ENCODE measurements around the gene HOXA6. TPM values are rescaled to one million over a fixed set of nuclear protein-coding genes. Genes with fewer than 3 reads are reported as not detected.

HOXA6 gene
- total and polyA plus RNA-seq, 2 of the 4 experiments (the other 2 are of a cell fraction), result 1.4 to 1.8 TPM

GRCh38 chr7:27173956-27174873 is 26.6 kb upstream of the HOXA6 start, which contains the start of gene HOXA10:
Gene HOXA10, minus strand, starts transcription at chr7:27174320. Its CDS starts 14 bp downstream, at chr7:27174306.
- intact Hi-C loops (cut with micrococcal nuclease), result no loop called here
- no peak within 1 kb of the TSS for H2BK120ac ChIP-seq (ENCODE audit: low read depth, low read length)
- no peak within 1 kb of the TSS for H3K9ac ChIP-seq (ENCODE audit: low read depth, low read length)
- WGBS, 2 experiments (ENCODE audit: extremely low coverage in 2 of 2, insufficient read length in 1 of 2), result 4% methylated on average over 19 of the region's 82 CpGs; no CpG with 5 or more reads in 1 of the 2 experiments
- H4K20me1 ChIP-seq (ENCODE audit: insufficient read depth, low read length), result peaks cover 19% of the 10 kb centered on the region; the same call in 1 of the 2 replicates
- ChIA-PET CTCF (no interaction called here), POLR2A (ENCODE audit: unreplicated experiment) (interaction anchor here (0.5 kb wide), 1 partner anchor 1820 kb away, joined by 3 read pairs; no protein-coding TSS in a partner anchor)
- no peak within 1 kb of the TSS for H3K4ac ChIP-seq (ENCODE audit: low read depth, low read length)
- peak within 1 kb of the TSS; percentile 54 for H2AFZ ChIP-seq (replicated peaks; ENCODE audit: low read length, poor library complexity)
- no peak within 1 kb of the TSS for H3K18ac ChIP-seq (ENCODE audit: low read depth, low read length)
- no peaks in the 10 kb centered on the region for H3K36me3 ChIP-seq (ENCODE audit: control insufficient read depth, insufficient read depth, low read length)
- H2BK15ac ChIP-seq (ENCODE audit: low read depth, low read length), result no peak within 1 kb of the TSS
- no peaks in the 10 kb centered on the region for H3K79me1 ChIP-seq (ENCODE audit: low read depth in 1 of 2, low read length in 2 of 2)
- no peak for ATAC-seq (ENCODE audit: low read depth)
- no peak for DNase-seq
- H3K56ac ChIP-seq (ENCODE audit: extremely low read depth, insufficient read depth, low read length), result no peak within 1 kb of the TSS
- H2AK5ac ChIP-seq (ENCODE audit: low read depth, low read length), result no peak within 1 kb of the TSS
- no peak within 1 kb of the TSS for H2BK5ac ChIP-seq (ENCODE audit: low read depth, low read length, poor library complexity, severe bottlenecking)
- in situ Hi-C loops (cut with MboI; ENCODE audit: low sequenced_read_pairs), result no loop called here
- H2BK20ac ChIP-seq (ENCODE audit: low read depth, low read length), result no peak within 1 kb of the TSS
- H2AK9ac ChIP-seq (replicated peaks; ENCODE audit: low read depth, low read length, poor library complexity), result no peak within 1 kb of the TSS
- dilution Hi-C loops (cut with HindIII; ENCODE audit: low sequenced_read_pairs, unreplicated experiment), result no loop called here
- H4K5ac ChIP-seq (ENCODE audit: low read depth, low read length), result no peak within 1 kb of the TSS
- no peaks in the 10 kb centered on the region for H3K4me1 ChIP-seq (ENCODE audit: control insufficient read depth, insufficient read depth, low read length)
- peaks cover 7% of the 10 kb centered on the region; the same call in 1 of the 2 replicates for H3K9me3 ChIP-seq (ENCODE audit: control insufficient read depth, insufficient read depth, low read length)
- H4K8ac ChIP-seq (ENCODE audit: low read depth in 2 of 2, low read length in 2 of 2), result no peak within 1 kb of the TSS
- H3K14ac ChIP-seq (replicated peaks; ENCODE audit: low read depth, low read length), result no peak within 1 kb of the TSS
- no peak within 1 kb of the TSS; the same call in 1 of the 2 replicates for H3K23ac ChIP-seq (ENCODE audit: low read depth, low read length)
- no peak within 1 kb of the TSS for H3K27ac ChIP-seq (ENCODE audit: insufficient read depth, low read length)
- no peak within 1 kb of the TSS for H4K91ac ChIP-seq (ENCODE audit: insufficient read depth, low read depth, low read length)
- H3K4me2 ChIP-seq (ENCODE audit: low read depth, low read length), result peak within 1 kb of the TSS; percentile 46
- H3K27me3 ChIP-seq (ENCODE audit: control insufficient read depth, insufficient read depth, low read length), result peaks cover 88% of the 10 kb centered on the region
- H3K4me3 ChIP-seq (ENCODE audit: insufficient read depth, low read depth, low read length), result peak within 1 kb of the TSS; percentile 38
- no peaks in the 10 kb centered on the region for H3K9me1 ChIP-seq (ENCODE audit: insufficient read depth, low read length)
- no TSS peak for BruUV-seq (replicated peaks)
- TF ChIP-seq CTCF (conservative IDR thresholded peaks at IDR 0.05; ENCODE audit: low read depth, low read length), result no peak
- no peak for TF ChIP-seq RCOR1 (IDR thresholded peaks at IDR 0.05; ENCODE audit: insufficient replicate concordance, low read length)
- no peak for TF ChIP-seq SMC3 (IDR thresholded peaks at IDR 0.05; ENCODE audit: low read depth, low read length)
- TF ChIP-seq BHLHE40 (IDR thresholded peaks at IDR 0.05; ENCODE audit: low read depth, low read length), result no peak
- no peak for TF ChIP-seq MXI1 (IDR thresholded peaks at IDR 0.05; ENCODE audit: borderline replicate concordance, low read depth, low read length)
- TF ChIP-seq CEBPB (IDR thresholded peaks at IDR 0.05; ENCODE audit: low read depth, low read length), result no peak
- TF ChIP-seq CHD1 (IDR thresholded peaks at IDR 0.05; ENCODE audit: low read depth, low read length), result no peak
- no peak for TF ChIP-seq MAZ (IDR thresholded peaks at IDR 0.05; ENCODE audit: borderline replicate concordance, low read depth, low read length)
- TF ChIP-seq MAFK (IDR thresholded peaks at IDR 0.05; ENCODE audit: low read depth, low read length), result no peak
- TF ChIP-seq ELK1 (IDR thresholded peaks at IDR 0.05; ENCODE audit: borderline replicate concordance, low read depth, low read length), result no peak
- no peak for TF ChIP-seq NFE2L2 (IDR thresholded peaks at IDR 0.05; ENCODE audit: low read depth, low read length)
- no peak for TF ChIP-seq RAD21 (IDR thresholded peaks at IDR 0.05; ENCODE audit: low read length)
- no peak for TF ChIP-seq RFX5 (IDR thresholded peaks at IDR 0.05; ENCODE audit: low read depth, low read length)
- TF ChIP-seq POLR2A (IDR thresholded peaks at IDR 0.05; ENCODE audit: low read depth, low read length), result no peak
- no peak for TF ChIP-seq FOS (IDR thresholded peaks at IDR 0.05; ENCODE audit: low read depth, low read length)
